Astrocyte (in vitro differentiated cells and primary cell): Measurements from ENCODE around the gene ANGPTL8. TPM values are rescaled to one million over a fixed set of nuclear protein-coding genes. Genes with fewer than 3 reads are reported as not detected.
A peak's percentile ranks its signal among the peaks of the same experiment; 100 is the strongest.

Source experiments
- DNase-seq: peaks from one replicate; pipeline ENCODE4 v3.0.0-alpha.2; 2010; ENCODE audit warnings: low read depth
- FAIRE-seq: peaks from 2 replicates; lab custom pipeline; 2011; peaks lifted over from hg19 to GRCh38; lab: Jason Lieb, UNC
- H2AFZ ChIP-seq: 2 replicates; pipeline ENCODE4 v1.6.0; 2012; ENCODE audit warnings: low read depth, low read length, inconsistent platforms
- H3K27ac ChIP-seq: 2 replicates; pipeline ENCODE4 v1.5.1; 2011; ENCODE audit warnings: low read depth, low read length, inconsistent platforms
- H3K27me3 ChIP-seq: 2 replicates; pipeline ENCODE4 v1.6.0; 2011; ENCODE audit warnings: low read length, inconsistent platforms; ENCODE audit not compliant: insufficient read depth
- H3K36me3 ChIP-seq: 2 replicates; pipeline ENCODE4 v1.5.1; 2011; ENCODE audit warnings: low read length, inconsistent platforms; ENCODE audit not compliant: insufficient read depth
- H3K4me1 ChIP-seq: 2 replicates; pipeline ENCODE4 v1.5.1; 2011; ENCODE audit warnings: low read length, inconsistent platforms; ENCODE audit not compliant: insufficient read depth
- H3K4me2 ChIP-seq: 2 replicates; pipeline ENCODE4 v1.6.0; 2012; ENCODE audit warnings: low read length, inconsistent platforms
- H3K4me3 ChIP-seq: 2 replicates; pipeline ENCODE4 v1.5.1; 2011; ENCODE audit warnings: low read depth, mild to moderate bottlenecking, low read length, inconsistent platforms; ENCODE audit not compliant: insufficient read depth
- H3K79me2 ChIP-seq: 2 replicates; pipeline ENCODE4 v1.6.0; 2012; ENCODE audit warnings: mild to moderate bottlenecking, low read length, inconsistent platforms; ENCODE audit not compliant: insufficient read depth
- H3K9ac ChIP-seq: 2 replicates; pipeline ENCODE4 v1.6.0; 2012; ENCODE audit warnings: mild to moderate bottlenecking, low read length, inconsistent platforms
- H3K9me3 ChIP-seq: 2 replicates; pipeline ENCODE4 v1.5.1; 2012; ENCODE audit warnings: low read depth, mild to moderate bottlenecking, low read length, inconsistent platforms; ENCODE audit not compliant: insufficient read depth
- H4K20me1 ChIP-seq: 2 replicates; pipeline ENCODE4 v1.6.0; 2012; ENCODE audit warnings: low read length, inconsistent platforms; ENCODE audit not compliant: insufficient read depth
- H3K27ac Mint-ChIP-seq: one replicate; pipeline ENCODE4 v1.8.0; 2021; ENCODE audit warnings: mild to moderate bottlenecking, mixed read lengths; ENCODE audit not compliant: unreplicated experiment
- H3K27me3 Mint-ChIP-seq: one replicate; pipeline ENCODE4 v1.8.0; 2021; ENCODE audit warnings: low read depth, mixed read lengths; ENCODE audit not compliant: unreplicated experiment
- H3K36me3 Mint-ChIP-seq: one replicate; pipeline ENCODE4 v1.8.0; 2021; ENCODE audit warnings: low read depth, mixed read lengths; ENCODE audit not compliant: unreplicated experiment
- H3K4me1 Mint-ChIP-seq: one replicate; pipeline ENCODE4 v1.8.0; 2021; ENCODE audit warnings: low read depth, mixed read lengths; ENCODE audit not compliant: unreplicated experiment
- H3K4me3 Mint-ChIP-seq: one replicate; pipeline ENCODE4 v1.8.0; 2021; ENCODE audit warnings: mild to moderate bottlenecking, moderate library complexity, mixed read lengths; ENCODE audit not compliant: unreplicated experiment
- H3K9me3 Mint-ChIP-seq: one replicate; pipeline ENCODE4 v1.8.0; 2021; ENCODE audit warnings: mild to moderate bottlenecking, mixed read lengths; ENCODE audit not compliant: unreplicated experiment
- CTCF ChIP-seq: IDR thresholded peaks from 2 replicates; pipeline ENCODE4 v1.5.1; 2011; ENCODE audit warnings: low read depth, mild to moderate bottlenecking, inconsistent platforms, low read length, moderate library complexity; ENCODE audit not compliant: insufficient read depth
- EZH2 ChIP-seq: IDR thresholded peaks from 2 replicates; pipeline ENCODE4 v1.6.1; 2012; ENCODE audit warnings: mild to moderate bottlenecking, low read length, inconsistent platforms; ENCODE audit not compliant: insufficient read depth
- total RNA-seq: library from RNA; stranded (reverse); gene quantifications from 2 replicates; pipeline ENCODE4 v1.2.1, GENCODE V29; 2021

Gene ANGPTL8
- total RNA-seq, 1 donor from 2014 or later, result not detected

- Mint-ChIP-seq H3K4me3 (peak within 1 kb of the TSS; percentile 83), H3K36me3 (no peaks in the 10 kb centered on the region), H3K4me1 (peaks cover 2% of the 10 kb centered on the region), H3K27ac (peak within 1 kb of the TSS; percentile 62), H3K9me3 (no peaks in the 10 kb centered on the region), H3K27me3 (peaks cover 19% of the 10 kb centered on the region)
- Histone ChIP-seq H2AFZ (peak within 1 kb of the TSS; percentile 78), H3K4me2 (peak within 1 kb of the TSS; percentile 89), H3K79me2 (no peaks in the 10 kb centered on the region), H3K4me3 (peak within 1 kb of the TSS; percentile 61), H4K20me1 (peaks cover 5% of the 10 kb centered on the region), H3K36me3 (no peaks in the 10 kb centered on the region), H3K27me3 (no peaks in the 10 kb centered on the region), H3K9me3 (no peaks in the 10 kb centered on the region), H3K4me1 (peaks cover 4% of the 10 kb centered on the region), H3K27ac (no peak within 1 kb of the TSS), H3K9ac (peak within 1 kb of the TSS; percentile 75)
- DNase-seq (no peak), FAIRE-seq (no peak)
- TF ChIP-seq CTCF (no peak), EZH2 (no peak)
These were observed 22.8 kb downstream of the ANGPTL8 start, which contains the start of gene DOCK6 for GRCh38 chr19:11261971-11262839. TSS of gene DOCK6 (minus strand) at chr19:11262524. CDS start at chr19:11262440, 84 bp downstream.

- Mint-ChIP-seq H3K4me1 (peaks cover 2% of the 10 kb centered on the region), H3K36me3 (no peaks in the 10 kb centered on the region), H3K4me3 (peak overlapping the region; percentile 69), H3K27me3 (peaks cover 22% of the 10 kb centered on the region), H3K9me3 (no peaks in the 10 kb centered on the region), H3K27ac (no peak overlapping the region)
- FAIRE-seq (no peak), DNase-seq (no peak)
- H3K4me3 ChIP-seq, result no peak overlapping the region
- no peak overlapping the region for H3K27ac ChIP-seq
- H4K20me1 ChIP-seq, result no peaks in the 10 kb centered on the region
- H3K36me3 ChIP-seq, result no peaks in the 10 kb centered on the region
- no peak overlapping the region for H3K9ac ChIP-seq
- no peaks in the 10 kb centered on the region for H3K9me3 ChIP-seq
- no peak for TF ChIP-seq CTCF
- no peak for TF ChIP-seq EZH2
- H3K4me2 ChIP-seq, result no peak overlapping the region
- H3K79me2 ChIP-seq, result no peaks in the 10 kb centered on the region
- no peaks in the 10 kb centered on the region for H3K27me3 ChIP-seq
- no peak overlapping the region for H2AFZ ChIP-seq
- H3K4me1 ChIP-seq, result peaks cover 4% of the 10 kb centered on the region
These were observed 24.3 kb downstream of the ANGPTL8 start for GRCh38 chr19:11263726-11264125.
